Colonic mucosa (tissue), 4 donors: ENCODE results near the gene CALCR. TPM values are rescaled to one million over a fixed set of nuclear protein-coding genes. Genes with fewer than 3 reads are reported as not detected.
"Not testable (repeated sequence)": the region's sequence is repeated elsewhere in the genome, so short reads cannot be mapped to it uniquely, and the experiment has no call there.

Experiments used
- DNase-seq: peaks from one replicate; pipeline ENCODE4 v3.0.0-alpha.2; 2020
- H3K27ac ChIP-seq: fragments of 200-600 bp; one replicate; pipeline ENCODE4 v1.8.0; 2021
- H3K27me3 ChIP-seq: fragments of 200-600 bp; one replicate; pipeline ENCODE4 v1.8.0; 2021
- H3K36me3 ChIP-seq: fragments of 200-600 bp; one replicate; pipeline ENCODE4 v1.8.0; 2021
- H3K4me1 ChIP-seq: fragments of 200-600 bp; one replicate; pipeline ENCODE4 v1.8.0; 2021; ENCODE audit warnings: mild to moderate bottlenecking
- H3K4me3 ChIP-seq: fragments of 200-600 bp; one replicate; pipeline ENCODE4 v1.8.0; 2021
- H3K9ac ChIP-seq, 2 donors: one replicate each; pipeline ENCODE4 v1.7.0; 2013; ENCODE audit warnings: control low read depth in 2 of 2, low read depth in 2 of 2, low read length in 2 of 2
- H3K9me3 ChIP-seq: fragments of 200-600 bp; one replicate; pipeline ENCODE4 v1.8.0; 2021
- intact Hi-C: fragments of 100-400 bp; cut with DNase I; formaldehyde crosslinking; loops from one replicate; pipeline ENCODE4 v1.14.1; 2022
- total RNA-seq, 2 donors: library from RNA; stranded (reverse); fragmentation: NEBNext Ultra II Directional in 1 of 2; extraction: Animal tissue kit (Norgen Biotek cat#: 25700) in 1 of 2; gene quantifications; one replicate each; pipeline ENCODE4 v1.2.1, GENCODE V29; 2021
- TF ChIP-seq, protein P1 (sequence below): fragments of 200-600 bp; IDR thresholded peaks from one replicate; pipeline ENCODE4 v1.8.0; 2022; ENCODE audit warnings: antibody characterized with exemption, mild to moderate bottlenecking
- donor health status: healthy.
- donor health status: DM: no; HTN: no; CAD: no.
- donor health status: DM: no; HTN: no; CAD: no.

The CALCR gene
- total RNA-seq, 2 donors from 2014 or later, result not detected

DNA sequence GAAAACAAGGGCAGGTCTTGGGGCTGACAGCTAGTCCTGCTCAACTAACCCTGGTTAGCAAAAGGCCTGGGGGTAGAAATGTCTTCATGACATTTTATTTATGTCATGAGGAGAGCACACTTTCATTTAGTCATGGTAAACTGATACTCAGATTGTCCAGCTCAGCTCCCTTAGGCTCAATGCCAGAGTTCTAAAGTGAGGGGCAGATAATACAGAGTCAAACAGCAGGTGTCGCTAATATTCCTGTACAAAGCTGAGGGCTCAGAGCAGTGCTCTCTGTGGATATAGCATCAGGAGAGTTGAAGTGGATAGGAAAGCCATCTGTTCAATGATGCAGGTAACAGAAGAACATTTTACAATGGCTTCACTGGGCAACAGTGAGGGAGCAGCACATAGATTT lies 26.8 kb upstream of the CALCR start:
- no peaks in the 10 kb centered on the region for H3K9me3 ChIP-seq
- no peaks in the 10 kb centered on the region for H3K27me3 ChIP-seq
- no peak overlapping the region for H3K9ac ChIP-seq
- H3K27ac ChIP-seq, result no peak overlapping the region
- H3K36me3 ChIP-seq, result no peaks in the 10 kb centered on the region
- no peak overlapping the region for H3K4me3 ChIP-seq
- intact Hi-C loops, result no loop called here
- TF ChIP-seq, protein P1, sequence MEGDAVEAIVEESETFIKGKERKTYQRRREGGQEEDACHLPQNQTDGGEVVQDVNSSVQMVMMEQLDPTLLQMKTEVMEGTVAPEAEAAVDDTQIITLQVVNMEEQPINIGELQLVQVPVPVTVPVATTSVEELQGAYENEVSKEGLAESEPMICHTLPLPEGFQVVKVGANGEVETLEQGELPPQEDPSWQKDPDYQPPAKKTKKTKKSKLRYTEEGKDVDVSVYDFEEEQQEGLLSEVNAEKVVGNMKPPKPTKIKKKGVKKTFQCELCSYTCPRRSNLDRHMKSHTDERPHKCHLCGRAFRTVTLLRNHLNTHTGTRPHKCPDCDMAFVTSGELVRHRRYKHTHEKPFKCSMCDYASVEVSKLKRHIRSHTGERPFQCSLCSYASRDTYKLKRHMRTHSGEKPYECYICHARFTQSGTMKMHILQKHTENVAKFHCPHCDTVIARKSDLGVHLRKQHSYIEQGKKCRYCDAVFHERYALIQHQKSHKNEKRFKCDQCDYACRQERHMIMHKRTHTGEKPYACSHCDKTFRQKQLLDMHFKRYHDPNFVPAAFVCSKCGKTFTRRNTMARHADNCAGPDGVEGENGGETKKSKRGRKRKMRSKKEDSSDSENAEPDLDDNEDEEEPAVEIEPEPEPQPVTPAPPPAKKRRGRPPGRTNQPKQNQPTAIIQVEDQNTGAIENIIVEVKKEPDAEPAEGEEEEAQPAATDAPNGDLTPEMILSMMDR, result no peak
- no peaks in the 10 kb centered on the region for H3K4me1 ChIP-seq
- no peak for DNase-seq

DNA sequence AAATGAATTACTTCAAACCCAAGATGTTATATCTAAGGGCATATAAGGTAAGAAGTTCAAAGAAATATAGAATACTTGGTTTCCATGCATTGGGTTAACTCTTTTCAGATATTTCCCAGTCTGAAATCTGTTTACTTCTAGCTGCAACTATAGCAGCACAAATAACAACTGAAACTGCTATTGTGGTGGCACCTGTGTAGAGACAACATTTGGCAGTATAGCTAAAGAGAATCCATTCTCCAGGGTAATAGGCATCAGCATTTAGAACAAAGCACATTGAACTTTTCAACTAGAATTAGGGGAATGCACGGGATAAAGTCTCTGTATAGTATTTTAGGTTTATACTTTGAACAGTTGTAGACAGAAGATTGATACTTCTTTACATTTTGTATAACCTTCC lies 19.7 kb upstream of the CALCR start:
- DNase-seq, result no peak
- TF ChIP-seq, protein P1, result no peak
- Histone ChIP-seq H3K27ac (no peak overlapping the region), H3K36me3 (no peaks in the 10 kb centered on the region), H3K9ac (no peak overlapping the region), H3K4me3 (no peak overlapping the region), H3K9me3 (no peaks in the 10 kb centered on the region), H3K27me3 (no peaks in the 10 kb centered on the region), H3K4me1 (no peaks in the 10 kb centered on the region)
- intact Hi-C loops, result no loop called here

DNA sequence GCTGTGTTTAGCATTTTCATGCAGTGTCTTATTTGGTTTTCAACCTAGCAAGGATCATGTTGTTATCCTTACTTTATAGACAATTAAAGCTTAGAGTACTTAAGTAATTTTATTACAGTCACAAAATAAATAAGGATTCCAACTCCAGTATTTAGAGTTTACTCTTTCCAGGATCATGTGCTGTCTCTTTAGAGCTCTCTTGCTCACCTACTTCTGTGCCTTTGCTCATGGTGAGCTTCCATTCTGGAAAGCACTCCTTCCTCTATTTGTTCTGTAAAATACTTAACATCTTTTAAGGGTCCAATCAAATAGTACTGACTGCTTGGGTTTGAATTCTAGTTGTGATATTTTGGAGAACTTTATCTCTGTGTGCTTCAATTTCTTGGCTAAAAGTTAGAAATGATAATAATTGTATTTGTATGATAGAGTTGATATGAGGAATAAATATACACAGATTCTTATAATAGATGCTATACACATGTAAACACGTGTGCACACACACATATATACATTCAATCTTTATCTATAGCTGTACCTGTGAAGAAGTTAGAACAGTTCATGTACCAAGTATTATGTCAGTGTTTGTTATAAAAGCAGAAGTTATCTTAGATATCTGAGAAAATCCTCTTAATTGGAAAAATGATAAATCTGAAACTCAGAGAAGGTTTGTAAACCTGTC lies 18.2 kb upstream of the CALCR start:
- Histone ChIP-seq H3K27me3 (no peaks in the 10 kb centered on the region), H3K4me1 (no peaks in the 10 kb centered on the region), H3K27ac (no peak overlapping the region), H3K9ac (no peak overlapping the region), H3K4me3 (no peak overlapping the region), H3K9me3 (no peaks in the 10 kb centered on the region), H3K36me3 (no peaks in the 10 kb centered on the region)
- intact Hi-C loops, result no loop called here
- TF ChIP-seq, protein P1, result no peak
- DNase-seq, result no peak

DNA sequence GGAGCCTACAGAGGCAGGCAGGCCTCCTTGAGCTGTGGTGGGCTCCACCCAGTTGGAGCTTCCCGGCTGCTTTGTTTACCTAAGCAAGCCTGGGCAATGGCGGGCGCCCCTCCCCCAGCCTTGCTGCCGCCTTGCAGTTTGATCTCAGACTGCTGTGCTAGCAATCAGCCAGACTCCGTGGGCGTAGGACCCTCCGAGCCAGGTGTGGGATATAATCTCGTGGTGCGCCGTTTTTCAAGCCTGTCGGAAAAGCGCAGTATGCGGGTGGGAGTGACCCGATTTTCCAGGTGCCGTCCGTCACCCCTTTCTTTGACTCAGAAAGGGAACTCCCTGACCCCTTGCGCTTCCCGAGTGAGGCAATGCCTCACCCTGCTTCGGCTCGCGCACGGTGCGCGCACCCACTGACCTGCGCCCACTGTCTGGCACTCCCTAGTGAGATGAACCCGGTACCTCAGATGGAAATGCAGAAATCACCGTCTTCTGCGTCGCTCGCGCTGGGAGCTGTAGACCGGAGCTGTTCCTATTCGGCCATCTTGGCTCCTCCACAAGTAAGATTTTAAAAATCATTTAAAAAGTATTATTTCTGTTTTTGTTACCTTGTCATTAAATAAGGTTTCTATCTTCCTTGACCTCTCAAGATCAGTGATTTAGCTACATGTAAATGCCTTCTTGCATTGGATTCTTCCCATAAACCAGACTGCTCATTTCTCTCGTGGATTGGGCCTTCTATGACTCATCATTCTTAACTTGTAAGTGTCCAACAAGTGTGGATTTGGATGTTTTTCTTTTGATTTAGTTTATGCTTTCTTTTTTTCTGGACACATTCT lies 16.9 kb upstream of the CALCR start:
- H3K4me1 ChIP-seq, H3K9ac ChIP-seq, H3K27ac ChIP-seq, intact Hi-C loops, H3K36me3 ChIP-seq, H3K4me3 ChIP-seq, H3K27me3 ChIP-seq, DNase-seq, H3K9me3 ChIP-seq: not testable (repeated sequence)

DNA sequence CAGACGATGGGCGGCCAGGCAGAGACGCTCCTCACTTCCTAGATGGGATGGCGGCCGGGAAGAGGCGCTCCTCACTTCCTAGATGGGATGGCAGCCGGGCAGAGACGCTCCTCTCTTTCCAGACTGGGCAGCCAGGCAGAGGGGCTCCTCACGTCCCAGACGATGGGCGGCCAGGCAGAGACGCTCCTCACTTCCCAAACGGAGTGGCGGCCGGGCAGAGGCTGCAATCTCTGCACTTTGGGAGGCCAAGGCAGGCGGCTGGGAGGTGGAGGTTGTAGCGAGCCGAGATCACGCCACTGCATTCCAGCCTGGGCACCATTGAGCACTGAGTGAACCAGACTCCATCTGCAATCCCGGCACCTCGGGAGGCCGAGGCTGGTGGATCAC lies 11.9 kb upstream of the CALCR start:
- intact Hi-C loops, H3K27ac ChIP-seq, H3K36me3 ChIP-seq, H3K9ac ChIP-seq, H3K9me3 ChIP-seq, DNase-seq, H3K27me3 ChIP-seq, H3K4me1 ChIP-seq, H3K4me3 ChIP-seq: not testable (repeated sequence)

DNA sequence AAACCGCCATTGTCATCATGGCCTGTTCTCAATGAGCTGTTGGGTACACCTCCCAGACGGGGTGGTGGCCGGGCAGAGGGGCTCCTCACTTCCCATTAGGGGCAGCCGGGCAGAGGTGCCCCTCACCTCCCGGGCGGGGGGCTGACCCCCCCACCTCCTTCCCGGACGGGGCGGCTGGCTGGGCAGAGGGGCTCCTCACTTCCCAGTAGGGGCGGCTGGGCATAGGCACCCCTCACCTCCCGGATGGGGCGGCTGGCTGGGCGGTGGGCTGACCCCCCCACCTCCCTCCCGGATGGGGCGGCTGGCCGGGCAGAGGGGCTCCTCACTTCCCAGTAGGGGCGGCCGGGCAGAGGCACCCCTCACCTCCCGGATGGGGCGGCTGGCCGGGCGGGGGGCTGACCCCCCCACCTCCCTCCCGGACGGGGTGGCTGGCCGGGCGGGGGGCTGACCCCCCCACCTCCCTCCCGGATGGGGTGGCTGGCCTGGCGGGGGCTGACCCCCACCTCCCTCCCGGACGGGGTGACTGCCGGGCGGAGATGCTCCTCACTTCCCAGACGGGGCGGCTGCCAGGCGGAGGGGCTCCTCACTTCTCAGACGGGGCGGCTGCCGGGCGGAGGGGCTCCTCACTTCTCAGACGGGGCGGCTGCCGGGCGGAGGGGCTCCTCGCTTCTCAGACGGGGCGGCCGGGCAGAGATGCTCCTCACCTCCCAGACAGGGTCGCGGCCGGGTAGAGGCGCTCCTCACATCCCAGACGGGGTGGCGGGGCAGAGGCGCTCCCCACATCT lies 11.4 kb upstream of the CALCR start:
- H3K9ac ChIP-seq, H3K36me3 ChIP-seq, intact Hi-C loops, H3K27ac ChIP-seq, H3K27me3 ChIP-seq, H3K4me3 ChIP-seq, H3K4me1 ChIP-seq, DNase-seq, H3K9me3 ChIP-seq: not testable (repeated sequence)
